Esophagus muscularis mucosa (tissue), 4 donors: Measurements from ENCODE around the gene RAB29.

Source experiments
- EP300 ChIP-seq: sonication (generic); formaldehyde crosslinking; IDR thresholded peaks from one replicate; pipeline ENCODE4 v1.6.1; 2017; ENCODE audit warnings: antibody characterized with exemption
- POLR2AphosphoS5 ChIP-seq, 2 donors: sonication (generic); formaldehyde crosslinking; IDR thresholded peaks; one replicate each; pipeline ENCODE4 v1.6.1; 2017; ENCODE audit warnings: antibody characterized with exemption in 2 of 2
- TF ChIP-seq, protein P1 (sequence below), 3 experiments: fragments of 200-600 bp in 2 of 3; fragments of 450-650 bp in 1 of 3; sonication (generic) in 2 of 3; IDR thresholded peaks; one replicate each; pipeline ENCODE4 v1.5.1; 2017 to 2019; ENCODE audit warnings: antibody characterized with exemption in 3 of 3, mild to moderate bottlenecking in 2 of 3, moderate library complexity in 1 of 3

DNA sequence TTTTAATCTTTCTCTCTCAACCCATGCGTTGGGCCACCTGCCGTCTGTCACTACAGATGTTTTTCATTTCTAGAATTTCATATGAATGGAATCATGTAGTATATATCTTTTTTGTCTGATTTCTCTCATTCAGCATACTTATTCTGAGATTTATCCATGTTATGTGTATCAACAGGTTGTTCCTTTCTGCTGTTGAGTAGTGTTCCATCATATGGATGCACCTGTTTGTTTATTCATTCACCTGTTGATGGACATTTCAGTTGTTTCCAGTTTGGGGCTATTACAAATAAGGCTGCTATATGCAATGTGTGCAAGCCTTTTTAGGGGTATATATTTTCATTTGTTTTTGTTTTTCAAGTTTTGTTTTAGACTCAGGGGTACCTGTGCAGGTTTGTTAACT lies 47.1 kb upstream of the RAB29 start:
- TF ChIP-seq EP300: no peak
- TF ChIP-seq, protein P1, sequence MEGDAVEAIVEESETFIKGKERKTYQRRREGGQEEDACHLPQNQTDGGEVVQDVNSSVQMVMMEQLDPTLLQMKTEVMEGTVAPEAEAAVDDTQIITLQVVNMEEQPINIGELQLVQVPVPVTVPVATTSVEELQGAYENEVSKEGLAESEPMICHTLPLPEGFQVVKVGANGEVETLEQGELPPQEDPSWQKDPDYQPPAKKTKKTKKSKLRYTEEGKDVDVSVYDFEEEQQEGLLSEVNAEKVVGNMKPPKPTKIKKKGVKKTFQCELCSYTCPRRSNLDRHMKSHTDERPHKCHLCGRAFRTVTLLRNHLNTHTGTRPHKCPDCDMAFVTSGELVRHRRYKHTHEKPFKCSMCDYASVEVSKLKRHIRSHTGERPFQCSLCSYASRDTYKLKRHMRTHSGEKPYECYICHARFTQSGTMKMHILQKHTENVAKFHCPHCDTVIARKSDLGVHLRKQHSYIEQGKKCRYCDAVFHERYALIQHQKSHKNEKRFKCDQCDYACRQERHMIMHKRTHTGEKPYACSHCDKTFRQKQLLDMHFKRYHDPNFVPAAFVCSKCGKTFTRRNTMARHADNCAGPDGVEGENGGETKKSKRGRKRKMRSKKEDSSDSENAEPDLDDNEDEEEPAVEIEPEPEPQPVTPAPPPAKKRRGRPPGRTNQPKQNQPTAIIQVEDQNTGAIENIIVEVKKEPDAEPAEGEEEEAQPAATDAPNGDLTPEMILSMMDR (IDR thresholded peaks at IDR 0.05): no peak
- no peak for TF ChIP-seq POLR2AphosphoS5 (IDR thresholded peaks at IDR 0.05)
